ENCODE data around the gene GFRA1. TPM values are rescaled to one million over a fixed set of nuclear protein-coding genes. Genes with fewer than 3 reads are reported as not detected.
A peak's percentile ranks its signal among the peaks of the same experiment; 100 is the strongest.
"Not testable (repeated sequence)": the region's sequence is repeated elsewhere in the genome, so short reads cannot be mapped to it uniquely, and the experiment has no call there.

The GFRA1 gene
- total RNA-seq, 4 donors from 2014 or later: 21.0 to 62.5 (median 59.3) TPM

DNA sequence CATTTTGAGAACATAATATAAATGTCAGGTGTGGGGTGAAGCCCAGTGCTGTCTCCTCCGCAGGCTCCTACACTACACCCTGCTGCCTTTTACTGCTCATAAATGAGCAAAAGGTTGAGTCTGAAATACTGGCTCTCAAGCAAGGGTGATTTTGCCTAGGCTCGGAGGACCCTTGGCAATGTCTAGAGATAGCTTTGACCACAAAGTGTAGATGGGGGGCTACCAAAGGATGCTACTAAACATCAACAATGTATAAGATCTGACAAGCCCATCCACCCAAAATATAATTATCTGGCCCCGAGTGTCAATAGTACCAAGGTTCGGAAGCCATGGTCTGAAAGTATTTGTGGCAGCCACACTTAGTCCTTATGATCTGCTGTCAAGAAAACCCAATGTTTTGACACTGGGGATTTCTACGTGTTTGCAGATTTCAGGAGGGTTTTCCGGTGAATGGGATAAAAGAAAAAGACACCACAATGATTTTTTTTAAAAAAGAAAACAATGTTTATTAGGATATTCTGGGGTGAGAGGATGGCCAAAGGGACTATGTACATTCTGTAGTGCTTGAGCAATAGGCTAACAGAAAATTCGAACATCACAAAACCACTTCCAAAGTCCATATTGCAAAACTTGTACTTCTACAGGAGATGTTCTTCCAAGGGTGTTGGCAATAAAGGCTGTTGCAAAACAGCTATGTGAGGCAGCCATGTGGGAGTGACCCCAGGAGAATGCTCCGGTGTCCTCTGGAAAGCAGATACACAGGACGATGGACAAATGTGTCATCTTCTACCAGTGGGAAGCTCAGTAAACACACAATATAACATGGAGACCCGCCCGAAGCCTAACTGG lies 216.3 kb downstream of the GFRA1 start:
- peaks cover 0 to 16% (median 0%) of the 10 kb centered on the region in 3 donors for H3K4me1 ChIP-seq
- H3K27me3 ChIP-seq: no peaks in the 10 kb centered on the region
- H3K9me3 ChIP-seq: no peaks in the 10 kb centered on the region
- H3K4me3 ChIP-seq: no peak overlapping the region
- peak; percentile 90 for ATAC-seq
- peak overlapping the region in 1 of 4 donors; percentile 37 for H3K27ac ChIP-seq
- H3K36me3 ChIP-seq: no peaks in the 10 kb centered on the region
- 89% methylated on average over 7 to 9 of the region's 11 CpGs for WGBS, 2 donors (ENCODE audit: low coverage in 1 of 2)
- TF ChIP-seq EP300 (IDR thresholded peaks at IDR 0.05) (no peak), CTCF (IDR thresholded peaks at IDR 0.05) (no peak), POLR2AphosphoS5 (IDR thresholded peaks at IDR 0.05) (peak; percentile 19), POLR2A (IDR thresholded peaks at IDR 0.05) (no peak)

DNA sequence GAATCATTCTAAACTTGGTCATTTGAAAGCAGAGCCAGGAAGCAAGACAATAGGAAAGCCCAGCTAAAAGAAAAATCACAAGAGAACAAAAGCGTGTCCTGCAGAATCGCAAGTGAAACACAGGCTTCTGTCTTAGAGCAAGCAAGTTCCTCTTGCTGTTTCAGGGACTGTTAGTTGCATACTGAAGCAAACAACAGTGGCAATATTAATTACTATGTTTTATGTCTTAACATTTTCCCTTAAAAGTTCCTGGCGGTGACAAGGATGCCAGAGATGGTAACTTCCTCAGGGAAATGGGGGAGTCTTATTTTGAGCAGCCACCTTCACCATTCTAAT lies 217.1 kb downstream of the GFRA1 start:
- H3K27me3 ChIP-seq: no peaks in the 10 kb centered on the region
- H3K36me3 ChIP-seq: no peaks in the 10 kb centered on the region
- H3K27ac ChIP-seq: peak overlapping the region in 1 of 4 donors; percentile 11
- H3K4me1 ChIP-seq: peaks cover 0 to 16% (median 0%) of the 10 kb centered on the region in 3 donors
- WGBS, 2 donors (ENCODE audit: low coverage in 1 of 2): 29 to 64% methylated on average over 2 to 3 of the region's 3 CpGs
- TF ChIP-seq CTCF (IDR thresholded peaks at IDR 0.05) (no peak), POLR2A (IDR thresholded peaks at IDR 0.05) (no peak), POLR2AphosphoS5 (IDR thresholded peaks at IDR 0.05) (no peak), EP300 (IDR thresholded peaks at IDR 0.05) (no peak)
- H3K4me3 ChIP-seq: no peak overlapping the region
- no peaks in the 10 kb centered on the region for H3K9me3 ChIP-seq
- no peak for ATAC-seq

DNA sequence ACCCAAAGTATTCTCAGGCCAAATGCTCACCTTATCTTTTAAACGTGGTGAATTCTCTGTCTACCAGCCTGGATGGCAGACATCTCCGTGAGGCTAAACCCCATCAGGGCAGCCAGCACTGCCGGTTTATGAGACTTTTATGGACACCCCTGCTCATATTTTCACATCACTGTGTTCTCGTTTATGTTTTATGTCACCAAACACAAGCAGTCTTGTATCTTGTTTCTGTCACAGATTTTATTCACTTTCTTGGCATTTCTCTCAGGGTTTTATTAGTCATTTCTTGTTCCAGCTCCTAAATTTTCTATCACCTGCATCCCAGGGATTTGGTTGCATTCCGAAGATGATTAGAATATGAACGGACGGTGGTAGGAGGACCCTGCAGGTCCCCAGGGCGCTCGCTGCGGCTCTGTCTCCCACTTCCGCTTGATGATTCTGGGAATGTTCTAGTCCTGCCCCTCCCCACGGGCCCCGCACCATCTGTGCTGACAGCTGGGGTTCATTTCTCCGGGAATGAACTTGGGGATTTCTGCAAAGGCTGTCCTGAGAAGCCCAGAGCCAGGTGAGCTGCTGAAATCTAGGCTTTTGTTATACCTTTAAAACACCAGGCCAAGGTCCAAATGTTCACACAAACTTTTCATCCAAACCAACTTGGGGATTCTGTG lies 217.6 kb downstream of the GFRA1 start:
- WGBS, 2 donors (ENCODE audit: low coverage in 1 of 2): 31 to 35% methylated on average over 7 to 8 of the region's 14 CpGs
- Histone ChIP-seq H3K4me3 (no peak overlapping the region), H3K9me3 (no peaks in the 10 kb centered on the region), H3K27me3 (no peaks in the 10 kb centered on the region), H3K36me3 (no peaks in the 10 kb centered on the region), H3K4me1 (peaks cover 0 to 20% (median 0%) of the 10 kb centered on the region in 3 donors), H3K27ac (peak overlapping the region in 1 of 4 donors; percentile 11)
- no peak for ATAC-seq
- no peak for TF ChIP-seq POLR2A (IDR thresholded peaks at IDR 0.05)
- no peak for TF ChIP-seq EP300 (IDR thresholded peaks at IDR 0.05)
- TF ChIP-seq POLR2AphosphoS5 (IDR thresholded peaks at IDR 0.05): no peak
- no peak for TF ChIP-seq CTCF (IDR thresholded peaks at IDR 0.05)

DNA sequence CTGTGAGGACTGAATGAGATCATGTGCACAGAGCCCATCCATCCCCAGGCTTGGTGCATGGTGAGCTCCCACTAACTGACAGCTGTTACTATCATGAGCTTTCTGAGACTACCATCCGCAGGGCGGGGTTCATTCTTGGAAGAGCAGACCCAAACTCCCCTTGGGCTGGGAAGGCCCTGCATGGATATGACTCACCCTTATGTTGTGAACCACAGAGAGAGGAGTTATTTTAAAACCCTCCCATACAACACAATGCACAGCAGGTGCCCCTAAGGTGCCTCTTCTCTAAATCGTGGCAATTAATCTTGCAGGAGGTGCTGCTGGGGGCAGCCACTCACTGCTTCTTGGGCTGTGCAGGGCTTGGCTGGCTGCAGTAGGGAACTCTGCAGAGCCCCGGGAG lies 219.1 kb downstream of the GFRA1 start:
- H3K36me3 ChIP-seq: no peaks in the 10 kb centered on the region
- TF ChIP-seq EP300 (IDR thresholded peaks at IDR 0.05) (no peak), POLR2AphosphoS5 (IDR thresholded peaks at IDR 0.05) (no peak), CTCF (IDR thresholded peaks at IDR 0.05) (no peak), POLR2A (IDR thresholded peaks at IDR 0.05) (no peak)
- peaks cover 0 to 27% (median 0%) of the 10 kb centered on the region in 3 donors for H3K4me1 ChIP-seq
- no peaks in the 10 kb centered on the region for H3K27me3 ChIP-seq
- no peak overlapping the region for H3K4me3 ChIP-seq
- H3K9me3 ChIP-seq: no peaks in the 10 kb centered on the region
- 57 to 88% methylated on average over 1 of the region's 4 CpGs for WGBS, 2 donors (ENCODE audit: low coverage in 1 of 2)
- no peak overlapping the region for H3K27ac ChIP-seq
- no peak for ATAC-seq

- not testable (repeated sequence) for H3K27ac ChIP-seq, ATAC-seq, H3K36me3 ChIP-seq, H3K4me3 ChIP-seq, H3K9me3 ChIP-seq, H3K27me3 ChIP-seq
- 82 to 89% methylated on average over 3 of the region's 3 CpGs for WGBS, 2 donors (ENCODE audit: low coverage in 1 of 2)
- H3K4me1 ChIP-seq: peaks cover 0 to 27% (median 0%) of the 10 kb centered on the region in 3 donors
These were observed 219.8 kb downstream of the GFRA1 start for GRCh38 chr10:116053009-116053730.

- H3K27ac ChIP-seq, ATAC-seq: not testable (repeated sequence)
- 100% methylated on average over 1 of the region's 3 CpGs for WGBS, 2 donors (ENCODE audit: low coverage in 1 of 2)
These were observed 220.5 kb downstream of the GFRA1 start for GRCh38 chr10:116052522-116052921.

More at GRCh38 chr10:116052522-116052921, 220.5 kb downstream of the GFRA1 start:
- not testable (repeated sequence) for H3K4me3 ChIP-seq, H3K36me3 ChIP-seq, H3K27me3 ChIP-seq, H3K9me3 ChIP-seq
- H3K4me1 ChIP-seq: peaks cover 0 to 27% (median 0%) of the 10 kb centered on the region in 3 donors
